MCF 10A (cell line): ENCODE results near the gene WWOX. TPM values are rescaled to one million over a fixed set of nuclear protein-coding genes. Genes with fewer than 3 reads are reported as not detected.

Experiments used
- BruUV-seq: library from RNA; stranded (reverse); fragments of 400-500 nt; replicated peaks from 2 replicates; lab custom pipeline; 2021; lab: Mats Ljungman, UMichigan
- CTCF ChIA-PET: fragments of 300-600 bp; sonication (Branson Sonifier 250); formaldehyde crosslinking; extraction: SDS; loops from one replicate; lab custom pipeline; 2021; ENCODE audit warnings: antibody characterized with exemption, inconsistent platforms; lab: Yijun Ruan, JAX
- POLR2A ChIA-PET: fragments of 300-600, 350-650 bp; sonication (Branson Sonifier 250); formaldehyde crosslinking; extraction: SDS; loops from one replicate; lab custom pipeline; 2020; ENCODE audit warnings: antibody characterized with exemption, inconsistent platforms; lab: Yijun Ruan, JAX
- DNase-seq: peaks from one replicate; pipeline ENCODE4 v3.0.0-alpha.2; 2018; ENCODE audit not compliant: unreplicated experiment
- H3K27ac Mint-ChIP-seq: one replicate; pipeline ENCODE4 v1.8.0; 2022; ENCODE audit warnings: mild to moderate bottlenecking, low read depth, mixed read lengths; ENCODE audit not compliant: unreplicated experiment
- H3K27me3 Mint-ChIP-seq: one replicate; pipeline ENCODE4 v1.8.0; 2022; ENCODE audit warnings: mixed read lengths; ENCODE audit not compliant: insufficient read depth, unreplicated experiment
- H3K36me3 Mint-ChIP-seq: one replicate; pipeline ENCODE4 v1.8.0; 2022; ENCODE audit warnings: mild to moderate bottlenecking, moderate library complexity, mixed read lengths; ENCODE audit not compliant: insufficient read depth, unreplicated experiment
- H3K4me1 Mint-ChIP-seq: one replicate; pipeline ENCODE4 v1.8.0; 2022; ENCODE audit warnings: mixed read lengths; ENCODE audit not compliant: insufficient read depth, unreplicated experiment
- H3K4me3 Mint-ChIP-seq: one replicate; pipeline ENCODE4 v1.8.0; 2022; ENCODE audit warnings: mild to moderate bottlenecking, moderate library complexity, mixed read lengths; ENCODE audit not compliant: unreplicated experiment
- H3K9me3 Mint-ChIP-seq: one replicate; pipeline ENCODE4 v1.8.0; 2022; ENCODE audit warnings: mixed read lengths; ENCODE audit not compliant: unreplicated experiment
- CTCF ChIP-seq: fragments of 200-600 bp; IDR thresholded peaks from one replicate; pipeline ENCODE4 v1.8.0; 2022; ENCODE audit warnings: antibody characterized with exemption, mild to moderate bottlenecking; ENCODE audit not compliant: unreplicated experiment
- intact Hi-C: fragments of 100-400 bp; cut with micrococcal nuclease; formaldehyde crosslinking; loops from 2 replicates; pipeline ENCODE4 v1.14.1; 2022
- total RNA-seq: library from RNA; stranded (reverse); gene quantifications from 2 replicates; pipeline ENCODE4 v1.2.3, GENCODE V29; 2022

WWOX gene
- total RNA-seq, 1 experiment from 2014 or later, result 18.1 TPM

GRCh38 chr16:79173919-79174318 lies 1074.5 kb downstream of the WWOX start:
- no peak for TF ChIP-seq CTCF
- intact Hi-C loops, result no loop called here
- Mint-ChIP-seq H3K9me3 (no peaks in the 10 kb centered on the region), H3K4me1 (peaks cover 14% of the 10 kb centered on the region), H3K27ac (no peak overlapping the region), H3K27me3 (no peaks in the 10 kb centered on the region), H3K36me3 (no peaks in the 10 kb centered on the region), H3K4me3 (no peak overlapping the region)
- ChIA-PET CTCF (no interaction called here), POLR2A (no interaction called here)
- BruUV-seq, result no TSS peak
- DNase-seq, result no peak

- DNase-seq, result peak; percentile 4
- POLR2A ChIA-PET, result no interaction called here
- no peak overlapping the region for H3K27ac Mint-ChIP-seq
- intact Hi-C loops, result no loop called here
- no TSS peak for BruUV-seq
- no peak overlapping the region for H3K4me3 Mint-ChIP-seq
- CTCF ChIA-PET, result interaction anchor here (0.5 to 1.0 kb wide), 3 partner anchors 1076 to 1353 kb away, joined by 3 to 6 read pairs (median 5); partner anchors contain the start of gene WWOX
- H3K9me3 Mint-ChIP-seq, result no peaks in the 10 kb centered on the region
- peaks cover 14% of the 10 kb centered on the region for H3K4me1 Mint-ChIP-seq
- no peaks in the 10 kb centered on the region for H3K36me3 Mint-ChIP-seq
- no peaks in the 10 kb centered on the region for H3K27me3 Mint-ChIP-seq
- no peak for TF ChIP-seq CTCF
Measured at GRCh38 chr16:79175286-79176057, 1076.0 kb downstream of the WWOX start.

- H3K36me3 Mint-ChIP-seq, result no peaks in the 10 kb centered on the region
- no peak overlapping the region for H3K27ac Mint-ChIP-seq
- no peak for TF ChIP-seq CTCF
- POLR2A ChIA-PET, result no interaction called here
- DNase-seq, result no peak
- BruUV-seq, result no TSS peak
- no peaks in the 10 kb centered on the region for H3K27me3 Mint-ChIP-seq
- intact Hi-C loops, result no loop called here
- H3K9me3 Mint-ChIP-seq, result no peaks in the 10 kb centered on the region
- peaks cover 9% of the 10 kb centered on the region for H3K4me1 Mint-ChIP-seq
- no peak overlapping the region for H3K4me3 Mint-ChIP-seq
- CTCF ChIA-PET, result no interaction called here
Measured at GRCh38 chr16:79177018-79177417, 1077.6 kb downstream of the WWOX start.

- H3K27me3 Mint-ChIP-seq, result no peaks in the 10 kb centered on the region
- BruUV-seq, result no TSS peak
- DNase-seq, result no peak
- H3K36me3 Mint-ChIP-seq, result no peaks in the 10 kb centered on the region
- ChIA-PET CTCF (no interaction called here), POLR2A (no interaction called here)
- no peak overlapping the region for H3K27ac Mint-ChIP-seq
- peaks cover 30% of the 10 kb centered on the region for H3K4me1 Mint-ChIP-seq
- H3K4me3 Mint-ChIP-seq, result no peak overlapping the region
- no peaks in the 10 kb centered on the region for H3K9me3 Mint-ChIP-seq
- TF ChIP-seq CTCF, result no peak
- intact Hi-C loops, result no loop called here
Measured at GRCh38 chr16:79181419-79181818, 1082.0 kb downstream of the WWOX start.
